Breast epithelium (tissue), 3 donors: ENCODE data around the gene VPS13D.

Experiments used
- POLR2A ChIP-seq: fragments of 450-650 bp; IDR thresholded peaks from one replicate; pipeline ENCODE4 v1.6.1; 2016; ENCODE audit warnings: antibody characterized with exemption, mild to moderate bottlenecking, moderate library complexity
- POLR2AphosphoS5 ChIP-seq, 3 donors: sonication (generic); formaldehyde crosslinking; IDR thresholded peaks; one replicate each; pipeline ENCODE4 v1.6.1; 2017; ENCODE audit warnings: antibody characterized with exemption in 3 of 3

GRCh38 chr1:12537906-12538461 lies 308.2 kb downstream of the VPS13D start:
- TF ChIP-seq POLR2A (no peak), POLR2AphosphoS5 (IDR thresholded peaks at IDR 0.05) (no peak)
